ENCODE data around the gene NEU3.

Gene NEU3, protein sequence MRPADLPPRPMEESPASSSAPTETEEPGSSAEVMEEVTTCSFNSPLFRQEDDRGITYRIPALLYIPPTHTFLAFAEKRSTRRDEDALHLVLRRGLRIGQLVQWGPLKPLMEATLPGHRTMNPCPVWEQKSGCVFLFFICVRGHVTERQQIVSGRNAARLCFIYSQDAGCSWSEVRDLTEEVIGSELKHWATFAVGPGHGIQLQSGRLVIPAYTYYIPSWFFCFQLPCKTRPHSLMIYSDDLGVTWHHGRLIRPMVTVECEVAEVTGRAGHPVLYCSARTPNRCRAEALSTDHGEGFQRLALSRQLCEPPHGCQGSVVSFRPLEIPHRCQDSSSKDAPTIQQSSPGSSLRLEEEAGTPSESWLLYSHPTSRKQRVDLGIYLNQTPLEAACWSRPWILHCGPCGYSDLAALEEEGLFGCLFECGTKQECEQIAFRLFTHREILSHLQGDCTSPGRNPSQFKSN

DNA sequence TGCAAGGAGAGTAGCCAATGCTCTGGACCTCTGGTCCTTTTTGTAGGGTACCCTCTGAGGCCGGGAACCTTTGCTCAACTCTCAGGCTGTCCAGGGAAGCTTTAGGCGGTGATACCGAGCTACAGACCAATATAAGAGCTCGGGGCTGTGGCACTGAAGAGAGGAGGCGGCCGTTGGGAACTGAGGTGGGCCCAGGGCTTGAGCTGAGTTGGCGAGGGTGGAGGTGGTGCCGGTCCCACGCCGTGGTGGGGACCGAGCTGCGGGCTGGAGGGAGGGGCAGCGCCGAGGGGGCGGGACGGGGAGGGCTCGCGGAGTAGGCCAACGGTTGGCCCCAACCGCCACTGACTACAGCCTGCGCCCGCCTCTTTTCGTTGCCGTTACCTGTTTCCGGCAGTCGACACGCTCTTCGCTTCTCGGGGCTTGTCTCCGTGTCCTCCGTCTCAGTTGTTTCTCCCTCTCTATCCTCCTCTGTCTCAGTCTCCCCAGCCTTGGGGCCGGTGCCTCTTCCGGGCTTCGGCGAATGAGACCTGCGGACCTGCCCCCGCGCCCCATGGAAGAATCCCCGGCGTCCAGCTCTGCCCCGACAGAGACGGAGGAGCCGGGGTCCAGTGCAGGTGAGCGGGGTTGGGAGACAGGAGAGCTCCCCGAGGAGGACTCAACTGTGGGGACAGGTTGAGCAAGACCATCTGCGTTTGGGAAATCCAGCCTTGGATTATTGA, at the start of gene NEU3:
TSS of gene NEU3 (plus strand) at position 393 of the 719 bp plus-strand sequence. CDS start at position 521, 128 bp downstream.
- Histone ChIP-seq H3K4me3 (ENCODE audit: low read length in 2 of 2) (peak within 1 kb of the TSS; percentile 74 to 88), H3K27ac (ENCODE audit: low read length) (peak within 1 kb of the TSS; percentile 58), H3K9me3 (ENCODE audit: control insufficient read depth in 2 of 2, low read length in 2 of 2) (no peaks in the 10 kb centered on the region), H3K36me3 (ENCODE audit: control insufficient read depth in 2 of 2, insufficient read depth in 2 of 2, low read length in 2 of 2) (peaks cover 0 to under 1% of the 10 kb centered on the region in 2 donors), H3K27me3 (ENCODE audit: control insufficient read depth in 1 of 2, insufficient read depth in 2 of 2, low read length in 2 of 2) (no peaks in the 10 kb centered on the region), H3K9ac (ENCODE audit: low read length in 2 of 2) (peak within 1 kb of the TSS; percentile 68 to 87), H3K4me1 (ENCODE audit: control insufficient read depth, insufficient read depth, low read length) (peaks cover 4% of the 10 kb centered on the region)

DNA sequence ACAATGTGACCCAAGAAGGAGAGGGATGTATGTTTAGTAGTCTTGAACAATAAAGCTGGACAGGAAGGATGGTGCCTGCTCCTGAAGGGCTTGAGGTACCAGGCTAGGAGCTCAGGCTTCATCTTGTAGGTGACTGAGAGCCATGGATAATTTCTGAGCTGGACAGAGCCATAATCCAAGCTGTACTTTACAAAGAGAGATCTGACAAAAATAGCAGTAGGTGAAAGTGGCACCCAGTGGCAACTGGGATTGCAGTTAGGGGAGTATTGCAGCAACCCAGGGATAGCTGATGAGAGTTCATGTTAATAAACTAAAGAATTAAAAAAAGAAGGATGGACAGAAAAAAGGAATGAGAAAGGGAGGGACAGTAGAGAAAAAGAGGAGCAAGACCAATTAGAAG, 47.2 kb upstream of the NEU3 start:
- Histone ChIP-seq H3K4me1 (ENCODE audit: control insufficient read depth, insufficient read depth, low read length) (peaks cover 7% of the 10 kb centered on the region), H3K9ac (ENCODE audit: low read length in 2 of 2) (no peak overlapping the region), H3K36me3 (ENCODE audit: control insufficient read depth in 2 of 2, insufficient read depth in 2 of 2, low read length in 2 of 2) (peaks cover 20 to 31% of the 10 kb centered on the region in 2 donors)

DNA sequence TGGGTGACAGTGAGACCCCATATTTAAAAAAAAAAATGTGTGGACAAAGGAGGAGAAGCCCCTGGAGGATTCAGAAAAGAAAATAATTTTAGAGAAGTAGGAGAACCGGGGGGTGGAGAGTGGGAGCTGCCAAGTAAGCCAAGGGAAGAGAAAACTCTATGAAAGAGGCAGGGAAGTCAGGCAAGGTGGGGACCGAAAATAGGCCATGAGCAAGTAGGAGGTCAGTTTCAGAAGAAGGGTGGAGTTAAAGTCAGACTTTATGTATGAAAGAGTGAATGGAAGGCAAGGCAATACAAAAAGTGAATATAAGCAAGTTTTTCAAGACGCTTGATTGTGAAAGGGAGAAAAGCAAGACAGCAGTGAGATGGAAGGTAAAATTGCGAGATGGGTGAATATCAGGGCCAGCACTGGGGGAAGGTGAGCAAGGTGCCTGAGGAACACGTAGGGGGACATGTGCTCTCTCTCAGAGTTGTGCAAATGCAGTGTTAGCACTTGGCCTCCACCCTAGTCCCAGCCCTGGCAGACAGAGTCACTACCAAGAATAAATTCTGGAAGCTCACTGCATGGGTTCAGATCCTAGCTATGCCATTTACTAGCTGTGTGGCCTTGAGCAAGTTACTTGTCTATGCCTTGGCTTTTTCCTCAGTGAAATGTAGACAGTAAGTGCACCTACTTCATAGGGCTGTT, 46.5 kb upstream of the NEU3 start:
- Histone ChIP-seq H3K9ac (ENCODE audit: low read length in 2 of 2) (no peak overlapping the region), H3K36me3 (ENCODE audit: control insufficient read depth in 2 of 2, insufficient read depth in 2 of 2, low read length in 2 of 2) (peaks cover 17 to 25% of the 10 kb centered on the region in 2 donors), H3K4me3 (ENCODE audit: low read length in 2 of 2) (no peak overlapping the region), H3K9me3 (ENCODE audit: control insufficient read depth in 2 of 2, low read length in 2 of 2) (no peaks in the 10 kb centered on the region), H3K4me1 (ENCODE audit: control insufficient read depth, insufficient read depth, low read length) (peaks cover 1% of the 10 kb centered on the region), H3K27me3 (ENCODE audit: control insufficient read depth in 1 of 2, insufficient read depth in 2 of 2, low read length in 2 of 2) (no peaks in the 10 kb centered on the region), H3K27ac (ENCODE audit: low read length) (no peak overlapping the region)

More for the DNA sequence above, 47.2 kb upstream of the NEU3 start:
- no peaks in the 10 kb centered on the region for H3K9me3 ChIP-seq (ENCODE audit: control insufficient read depth in 2 of 2, low read length in 2 of 2)
- H3K27ac ChIP-seq (ENCODE audit: low read length): no peak overlapping the region
- H3K27me3 ChIP-seq (ENCODE audit: control insufficient read depth in 1 of 2, insufficient read depth in 2 of 2, low read length in 2 of 2): no peaks in the 10 kb centered on the region
- H3K4me3 ChIP-seq (ENCODE audit: low read length in 2 of 2): no peak overlapping the region

DNA sequence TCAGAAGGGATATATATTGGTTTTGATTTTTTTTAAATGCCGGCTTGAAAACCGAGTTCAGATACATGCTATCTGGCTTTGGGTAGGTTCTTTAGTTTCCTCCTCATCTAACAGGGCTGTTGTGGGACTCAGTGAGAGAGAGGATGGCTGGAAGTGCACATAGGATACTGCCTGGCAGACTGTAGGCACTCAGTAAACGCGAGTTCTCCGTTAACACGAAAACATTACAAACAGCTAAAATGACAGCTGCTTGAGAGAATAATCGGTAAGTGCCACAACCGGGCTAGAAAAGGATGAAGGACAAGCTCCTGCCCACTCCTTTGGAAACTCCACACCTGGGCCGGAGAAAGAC, 40.2 kb upstream of the NEU3 start:
- Histone ChIP-seq H3K4me1 (ENCODE audit: control insufficient read depth, insufficient read depth, low read length) (peaks cover 17% of the 10 kb centered on the region), H3K27ac (ENCODE audit: low read length) (peak overlapping the region; percentile 76), H3K9ac (ENCODE audit: low read length in 2 of 2) (peak overlapping the region; percentile 95), H3K9me3 (ENCODE audit: control insufficient read depth in 2 of 2, low read length in 2 of 2) (no peaks in the 10 kb centered on the region), H3K27me3 (ENCODE audit: control insufficient read depth in 1 of 2, insufficient read depth in 2 of 2, low read length in 2 of 2) (no peaks in the 10 kb centered on the region), H3K4me3 (ENCODE audit: low read length in 2 of 2) (peak overlapping the region; percentile 97 to 100), H3K36me3 (ENCODE audit: control insufficient read depth in 2 of 2, insufficient read depth in 2 of 2, low read length in 2 of 2) (peaks cover 0 to 4% of the 10 kb centered on the region in 2 donors)

DNA sequence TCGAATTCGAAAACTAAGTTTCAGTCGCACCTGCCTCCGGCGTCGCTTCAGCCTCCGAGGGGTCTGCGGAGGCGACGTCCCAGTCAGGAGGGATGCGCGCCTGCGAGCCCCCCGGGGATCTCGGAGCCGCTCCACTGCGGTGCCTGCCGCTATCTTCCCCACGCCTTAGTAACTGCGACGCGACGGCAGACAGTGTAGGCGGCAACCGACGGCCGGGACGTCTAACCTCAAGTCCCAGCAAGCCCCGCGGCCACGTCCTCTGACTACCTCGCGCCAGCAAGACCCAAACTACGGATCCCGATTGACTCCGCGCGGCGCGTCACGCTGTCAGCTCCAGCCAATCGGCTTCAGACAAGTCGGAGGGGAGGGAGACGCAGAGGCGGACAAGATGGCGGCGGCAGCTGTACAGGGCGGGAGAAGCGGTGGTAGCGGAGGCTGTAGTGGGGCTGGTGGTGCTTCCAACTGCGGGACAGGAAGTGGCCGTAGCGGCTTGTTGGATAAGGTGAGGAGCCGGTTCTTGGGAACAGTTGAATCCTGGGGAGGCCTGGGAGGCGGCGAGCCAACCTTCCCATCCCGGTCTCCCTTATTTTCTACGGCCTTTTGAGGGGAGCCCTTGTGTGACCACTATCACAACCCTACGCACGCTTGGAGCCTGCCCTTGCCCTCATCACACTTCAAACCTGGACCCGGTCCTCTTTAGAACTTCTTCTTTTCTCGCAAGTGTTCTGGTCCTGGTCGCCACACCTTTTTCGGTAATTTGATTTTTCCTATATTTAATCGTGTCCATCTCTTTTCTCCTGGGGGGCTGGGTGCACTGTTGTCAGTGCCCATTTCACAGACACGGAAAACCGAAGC, 39.6 kb upstream of the NEU3 start, which contains the start of the genes SPCS2 and XRRA1:
TSS of gene SPCS2 (plus strand) at position 369 of the 855 bp plus-strand sequence. CDS start at position 389, 20 bp downstream.
TSS of gene XRRA1 (minus strand) at position 194 of the 855 bp plus-strand sequence. CDS start 8,213 bp downstream, outside the sequence.
- Histone ChIP-seq H3K27me3 (ENCODE audit: control insufficient read depth in 1 of 2, insufficient read depth in 2 of 2, low read length in 2 of 2) (no peaks in the 10 kb centered on the region), H3K27ac (ENCODE audit: low read length) (peak within 1 kb of the TSS; percentile 76), H3K9me3 (ENCODE audit: control insufficient read depth in 2 of 2, low read length in 2 of 2) (no peaks in the 10 kb centered on the region), H3K9ac (ENCODE audit: low read length in 2 of 2) (peak within 1 kb of the TSS; percentile 95 to 96), H3K4me3 (ENCODE audit: low read length in 2 of 2) (peak within 1 kb of the TSS; percentile 97 to 100), H3K4me1 (ENCODE audit: control insufficient read depth, insufficient read depth, low read length) (peaks cover 17% of the 10 kb centered on the region), H3K36me3 (ENCODE audit: control insufficient read depth in 2 of 2, insufficient read depth in 2 of 2, low read length in 2 of 2) (peaks cover 0 to 4% of the 10 kb centered on the region in 2 donors)

DNA sequence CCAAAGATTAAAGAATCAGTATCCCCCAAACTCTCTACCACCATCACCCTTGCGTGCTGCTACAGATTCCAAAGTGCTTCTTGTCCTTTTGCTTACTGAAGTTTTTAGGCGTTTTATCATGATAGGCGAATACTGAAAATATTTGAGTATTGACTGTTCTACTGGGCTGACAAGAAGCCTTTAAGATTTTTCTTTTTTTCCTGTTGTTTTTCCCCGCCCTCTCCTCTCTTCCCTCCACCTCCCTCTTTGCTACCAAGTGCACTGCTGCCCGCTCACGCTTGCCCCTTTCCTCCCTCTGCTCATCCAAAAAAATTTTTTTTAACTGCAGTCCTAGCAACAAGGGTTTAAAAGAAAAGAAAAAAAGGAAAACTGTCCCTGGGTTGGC, 39.0 kb upstream of the NEU3 start:
- Histone ChIP-seq H3K27me3 (ENCODE audit: control insufficient read depth in 1 of 2, insufficient read depth in 2 of 2, low read length in 2 of 2) (no peaks in the 10 kb centered on the region), H3K4me3 (ENCODE audit: low read length in 2 of 2) (peak overlapping the region; percentile 97 to 100), H3K9ac (ENCODE audit: low read length in 2 of 2) (peak overlapping the region; percentile 95 to 96), H3K9me3 (ENCODE audit: control insufficient read depth in 2 of 2, low read length in 2 of 2) (no peaks in the 10 kb centered on the region), H3K36me3 (ENCODE audit: control insufficient read depth in 2 of 2, insufficient read depth in 2 of 2, low read length in 2 of 2) (no peaks in the 10 kb centered on the region), H3K27ac (ENCODE audit: low read length) (peak overlapping the region; percentile 76), H3K4me1 (ENCODE audit: control insufficient read depth, insufficient read depth, low read length) (peaks cover 17% of the 10 kb centered on the region)

DNA sequence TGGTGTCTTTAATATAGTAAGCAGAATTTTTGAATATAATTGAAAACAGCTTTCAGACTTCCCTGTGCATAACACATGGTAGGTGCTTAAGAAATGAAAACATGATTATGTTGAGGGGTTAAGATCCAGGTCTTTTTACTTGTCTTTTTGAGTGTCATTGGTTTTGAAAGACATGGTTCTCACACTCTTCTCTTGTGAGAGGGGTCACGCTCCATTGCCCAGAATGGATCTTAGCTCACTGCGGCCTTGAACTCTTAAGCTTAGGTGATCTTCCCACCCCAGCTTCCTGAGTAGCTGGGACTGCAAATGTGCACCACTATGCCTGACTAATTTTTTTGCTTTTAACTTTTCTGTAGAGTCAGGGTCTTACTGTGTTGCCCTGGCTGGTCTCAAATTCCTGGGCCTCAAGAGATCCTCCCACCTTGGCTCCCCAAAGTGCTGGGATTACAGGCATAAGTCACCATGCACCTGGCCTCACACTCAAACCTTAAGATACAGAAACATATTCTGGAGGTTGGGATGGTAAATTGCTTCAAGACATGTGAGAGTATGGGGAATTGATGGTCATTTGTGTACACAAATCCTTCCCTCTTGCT, 38.3 kb upstream of the NEU3 start:
- Histone ChIP-seq H3K27ac (ENCODE audit: low read length) (no peak overlapping the region), H3K4me1 (ENCODE audit: control insufficient read depth, insufficient read depth, low read length) (peaks cover 17% of the 10 kb centered on the region), H3K9ac (ENCODE audit: low read length in 2 of 2) (peak overlapping the region; percentile 95 to 96), H3K9me3 (ENCODE audit: control insufficient read depth in 2 of 2, low read length in 2 of 2) (no peaks in the 10 kb centered on the region), H3K4me3 (ENCODE audit: low read length in 2 of 2) (peak overlapping the region; percentile 97 to 100), H3K36me3 (ENCODE audit: control insufficient read depth in 2 of 2, insufficient read depth in 2 of 2, low read length in 2 of 2) (no peaks in the 10 kb centered on the region), H3K27me3 (ENCODE audit: control insufficient read depth in 1 of 2, insufficient read depth in 2 of 2, low read length in 2 of 2) (no peaks in the 10 kb centered on the region)

DNA sequence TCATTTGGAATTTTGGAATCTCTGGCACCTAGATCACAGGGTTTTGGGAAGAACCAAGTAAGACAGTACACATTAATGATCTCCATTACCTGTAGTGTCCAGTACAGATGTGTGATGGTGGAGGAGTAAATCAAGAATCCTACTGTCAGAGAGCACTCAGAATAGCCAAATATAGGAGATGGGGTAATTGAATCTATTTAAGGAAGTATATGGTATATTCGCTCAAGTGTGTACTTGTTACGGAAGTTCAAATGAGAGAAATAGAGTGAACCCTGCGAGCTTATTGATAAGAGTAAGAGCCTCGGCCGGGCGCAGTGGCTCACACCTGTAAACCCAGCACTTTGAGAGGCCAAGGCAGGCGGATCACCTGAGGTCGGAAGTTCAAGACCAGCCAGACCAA, 37.5 kb upstream of the NEU3 start:
- peaks cover 17% of the 10 kb centered on the region for H3K4me1 ChIP-seq (ENCODE audit: control insufficient read depth, insufficient read depth, low read length)
- no peak overlapping the region for H3K27ac ChIP-seq (ENCODE audit: low read length)
- no peaks in the 10 kb centered on the region for H3K36me3 ChIP-seq (ENCODE audit: control insufficient read depth in 2 of 2, insufficient read depth in 2 of 2, low read length in 2 of 2)
- no peaks in the 10 kb centered on the region for H3K9me3 ChIP-seq (ENCODE audit: control insufficient read depth in 2 of 2, low read length in 2 of 2)
- no peak overlapping the region for H3K9ac ChIP-seq (ENCODE audit: low read length in 2 of 2)
- H3K4me3 ChIP-seq (ENCODE audit: low read length in 2 of 2): no peak overlapping the region
- H3K27me3 ChIP-seq (ENCODE audit: control insufficient read depth in 1 of 2, insufficient read depth in 2 of 2, low read length in 2 of 2): no peaks in the 10 kb centered on the region

DNA sequence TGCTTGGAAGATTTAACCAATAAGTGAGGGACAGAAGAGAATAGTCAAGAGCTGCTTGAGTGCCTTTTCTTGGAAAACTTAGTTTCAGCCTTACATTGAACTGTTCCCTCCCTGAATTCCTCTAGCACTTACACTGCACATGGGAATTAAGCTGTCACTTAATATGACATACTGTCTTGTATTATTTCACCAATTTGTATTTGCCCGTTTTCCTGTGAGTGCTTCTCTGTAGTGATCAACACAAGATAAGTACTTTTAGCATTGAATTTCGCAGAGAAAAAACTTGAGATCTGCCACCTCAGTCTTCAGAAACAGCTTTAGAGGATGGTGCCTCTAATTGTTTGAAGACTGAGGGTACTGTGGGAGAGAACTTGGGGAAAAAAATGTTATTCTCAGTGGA, 36.0 kb upstream of the NEU3 start:
- no peak overlapping the region for H3K9ac ChIP-seq (ENCODE audit: low read length in 2 of 2)
- H3K27me3 ChIP-seq (ENCODE audit: control insufficient read depth in 1 of 2, insufficient read depth in 2 of 2, low read length in 2 of 2): no peaks in the 10 kb centered on the region
- no peaks in the 10 kb centered on the region for H3K9me3 ChIP-seq (ENCODE audit: control insufficient read depth in 2 of 2, low read length in 2 of 2)
- H3K36me3 ChIP-seq (ENCODE audit: control insufficient read depth in 2 of 2, insufficient read depth in 2 of 2, low read length in 2 of 2): no peaks in the 10 kb centered on the region
- H3K4me3 ChIP-seq (ENCODE audit: low read length in 2 of 2): no peak overlapping the region
- H3K27ac ChIP-seq (ENCODE audit: low read length): no peak overlapping the region
- H3K4me1 ChIP-seq (ENCODE audit: control insufficient read depth, insufficient read depth, low read length): peaks cover 16% of the 10 kb centered on the region
